ENCODE measurements around the gene IL6R. TPM values are rescaled to one million over a fixed set of nuclear protein-coding genes. Genes with fewer than 3 reads are reported as not detected.

The IL6R gene
- total and polyA plus RNA-seq, 2 experiments from 2014 or later, result 35.1 to 38.5 TPM

Other genes with a start within 250 kb of the IL6R start
- 440 and 441 TPM in 2 replicates for gene TPM3, start 213.2 kb upstream of the IL6R start, total RNA-seq
- 302 and 321 TPM in 2 replicates for gene TPM3, start 213.2 kb upstream of the IL6R start, polyA plus RNA-seq
- gene CFAP141, start 199.0 kb upstream of the IL6R start, total RNA-seq, result not detected in 2 replicates
- gene CFAP141, start 199.0 kb upstream of the IL6R start, polyA plus RNA-seq, result not detected in 2 replicates
- gene UBAP2L, start 184.4 kb upstream of the IL6R start, total RNA-seq, result 83.5 and 103 TPM in 2 replicates
- 119 and 132 TPM in 2 replicates for gene UBAP2L, start 184.4 kb upstream of the IL6R start, polyA plus RNA-seq
- 80.0 and 86.9 TPM in 2 replicates for gene HAX1, start 132.7 kb upstream of the IL6R start, total RNA-seq
- 95.1 and 104 TPM in 2 replicates for gene HAX1, start 132.7 kb upstream of the IL6R start, polyA plus RNA-seq
- 0.96 and 2.0 TPM in 2 replicates for gene AQP10, start 84.2 kb upstream of the IL6R start, total RNA-seq
- 3.0 and 3.6 TPM in 2 replicates for gene AQP10, start 84.2 kb upstream of the IL6R start, polyA plus RNA-seq
- gene ATP8B2, start 79.8 kb upstream of the IL6R start, total RNA-seq, result 30.1 and 42.0 TPM in 2 replicates
- gene ATP8B2, start 79.8 kb upstream of the IL6R start, polyA plus RNA-seq, result 8.7 and 11.7 TPM in 2 replicates
- 0.20 TPM in 1 of 2 replicates, not detected in the other for gene TDRD10, start 96.9 kb downstream of the IL6R start, total RNA-seq
- gene TDRD10, start 96.9 kb downstream of the IL6R start, polyA plus RNA-seq, result 0.09 TPM in 1 of 2 replicates, not detected in the other
- 0.32 and 0.60 TPM in 2 replicates for gene SHE, start 97.1 kb downstream of the IL6R start, total RNA-seq
- gene SHE, start 97.1 kb downstream of the IL6R start, polyA plus RNA-seq, result 0.41 TPM in 1 of 2 replicates, not detected in the other
- 46.9 and 50.3 TPM in 2 replicates for gene UBE2Q1, start 153.3 kb downstream of the IL6R start, total RNA-seq
- gene UBE2Q1, start 153.3 kb downstream of the IL6R start, polyA plus RNA-seq, result 58.6 and 60.3 TPM in 2 replicates
- gene CHRNB2, start 162.4 kb downstream of the IL6R start, total RNA-seq, result 0.08 and 0.70 TPM in 2 replicates
- 0.33 TPM in 1 of 2 replicates, not detected in the other for gene CHRNB2, start 162.4 kb downstream of the IL6R start, polyA plus RNA-seq
- gene ADAR, start 202.8 kb downstream of the IL6R start, total RNA-seq, result 103 and 104 TPM in 2 replicates
- gene ADAR, start 202.8 kb downstream of the IL6R start, polyA plus RNA-seq, result 57.4 and 65.8 TPM in 2 replicates